Activated CD4-positive, alpha-beta T cell treated with anti-CD3 and anti-CD28 coated beads, Interleukin-2, amount 50 U/mL, for 16 hours (primary cell): Measurements from ENCODE around the gene PCP2.

ENCODE experiments used
- DNase-seq: peaks from one replicate; pipeline ENCODE4 v3.0.0-alpha.2; 2020

Gene PCP2

GRCh38 chr19:7633698-7634097 lies at the start of gene PCP2:
Gene PCP2 (minus strand): TSS chr19:7633719. CDS start chr19:7633457, 262 bp downstream.
- no peak for DNase-seq

GRCh38 chr19:7682175-7682855 lies 48.8 kb upstream of the PCP2 start:
- no peak for DNase-seq

- peak; percentile 93 for DNase-seq
Observed at GRCh38 chr19:7681340-7682174, 48.0 kb upstream of the PCP2 start.

DNA sequence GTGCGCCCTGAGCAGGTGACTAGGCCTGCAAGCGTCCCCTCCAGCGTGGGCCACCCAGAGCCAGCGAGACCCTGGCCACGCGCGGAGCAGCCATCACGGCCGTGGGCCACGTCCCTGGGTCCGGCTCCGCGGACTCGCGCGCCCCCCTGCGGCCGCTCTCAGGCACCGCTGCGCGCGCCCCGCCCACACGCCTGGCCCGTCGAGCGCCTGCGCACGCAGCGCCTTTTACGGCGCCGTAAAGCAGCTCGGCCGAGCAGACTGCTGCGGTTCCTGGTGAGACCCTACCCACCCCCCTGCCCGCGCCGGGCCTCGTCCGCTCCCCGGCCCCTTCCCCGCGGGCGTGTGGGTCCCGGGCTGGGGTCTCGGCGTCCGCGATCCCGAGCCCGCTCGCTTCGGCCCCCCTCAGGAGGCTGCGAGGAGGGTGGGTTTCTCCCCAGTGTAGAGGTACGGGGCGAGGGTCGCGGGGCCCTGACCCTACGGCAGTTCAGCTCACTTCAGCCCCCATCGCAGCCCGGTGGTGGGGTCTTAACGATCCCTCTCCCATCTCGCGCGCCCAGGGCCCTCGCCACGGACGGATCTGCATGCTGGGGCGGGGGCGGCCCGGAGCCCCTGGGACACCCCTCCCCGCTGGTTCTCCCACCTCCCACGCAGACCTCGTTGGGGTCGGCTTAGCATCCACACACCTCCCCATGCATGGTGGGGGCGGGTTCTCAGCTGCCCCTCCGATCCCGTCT lies 47.3 kb upstream of the PCP2 start, which contains the start of gene TRAPPC5:
Gene TRAPPC5, plus strand, starts transcription at position 228 of the 734 bp plus-strand sequence. CDS start 1,421 bp downstream, outside the sequence.
- peak; percentile 89 for DNase-seq

GRCh38 chr19:7679771-7680605 lies 46.5 kb upstream of the PCP2 start:
- no peak for DNase-seq

DNA sequence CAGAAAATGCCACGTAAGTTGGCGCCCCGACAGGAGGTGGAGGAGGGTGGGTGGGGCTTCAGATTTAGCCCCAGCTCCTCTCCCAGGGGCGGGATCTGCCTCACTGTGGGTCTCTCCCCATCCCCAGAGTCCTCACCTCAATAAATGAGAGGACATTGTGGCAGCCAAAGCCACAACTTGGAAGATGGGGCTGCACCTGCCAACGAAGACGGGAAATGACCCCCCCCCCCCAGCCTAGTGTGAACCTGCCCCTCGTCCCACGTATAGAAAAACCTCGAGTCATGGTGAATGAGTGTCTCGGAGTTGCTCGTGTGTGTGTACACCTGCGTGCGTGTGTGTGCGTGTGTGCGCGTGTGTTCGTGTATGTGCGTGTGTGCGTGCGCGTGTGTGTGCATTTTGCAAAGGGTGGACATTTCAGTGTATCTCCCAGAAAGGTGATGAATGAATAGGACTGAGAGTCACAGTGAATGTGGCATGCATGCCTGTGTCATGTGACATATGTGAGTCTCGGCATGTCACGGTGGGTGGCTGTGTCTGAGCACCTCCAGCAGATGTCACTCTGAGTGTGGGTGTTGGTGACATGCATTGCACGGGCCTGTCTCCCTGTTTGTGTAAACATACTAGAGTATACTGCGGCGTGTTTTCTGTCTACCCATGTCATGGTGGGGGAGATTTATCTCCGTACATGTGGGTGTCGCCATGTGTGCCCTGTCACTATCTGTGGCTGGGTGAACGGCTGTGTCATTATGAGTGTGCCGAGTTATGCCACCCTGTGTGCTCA lies 45.6 kb upstream of the PCP2 start:
- peak; percentile 68 for DNase-seq

- no peak for DNase-seq
Observed at GRCh38 chr19:7677669-7678311, 44.3 kb upstream of the PCP2 start.

DNA sequence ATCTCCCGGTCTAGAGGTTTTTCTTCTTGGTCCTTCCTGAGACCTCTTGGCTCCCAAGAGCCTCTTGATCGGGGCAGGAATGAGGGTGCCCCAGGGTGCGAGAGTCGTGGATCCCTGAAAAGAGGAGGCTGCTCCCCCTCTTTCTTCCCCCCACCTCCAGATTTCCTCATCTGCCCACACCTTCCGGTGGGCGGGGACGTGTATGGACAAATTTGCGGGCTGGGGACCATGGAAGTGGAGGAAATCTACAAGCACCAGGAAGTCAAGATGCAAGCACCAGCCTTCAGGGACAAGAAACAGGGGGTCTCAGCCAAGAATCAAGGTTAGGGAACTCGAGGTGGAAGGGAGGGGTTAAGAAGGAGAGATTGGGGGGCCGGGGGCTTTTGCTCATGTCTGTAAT lies 43.3 kb upstream of the PCP2 start, which contains the start of gene MCEMP1:
Gene MCEMP1, plus strand, starts transcription at position 237 of the 400 bp plus-strand sequence. Its CDS starts 31 bp downstream, at position 268.
- no peak for DNase-seq

DNA sequence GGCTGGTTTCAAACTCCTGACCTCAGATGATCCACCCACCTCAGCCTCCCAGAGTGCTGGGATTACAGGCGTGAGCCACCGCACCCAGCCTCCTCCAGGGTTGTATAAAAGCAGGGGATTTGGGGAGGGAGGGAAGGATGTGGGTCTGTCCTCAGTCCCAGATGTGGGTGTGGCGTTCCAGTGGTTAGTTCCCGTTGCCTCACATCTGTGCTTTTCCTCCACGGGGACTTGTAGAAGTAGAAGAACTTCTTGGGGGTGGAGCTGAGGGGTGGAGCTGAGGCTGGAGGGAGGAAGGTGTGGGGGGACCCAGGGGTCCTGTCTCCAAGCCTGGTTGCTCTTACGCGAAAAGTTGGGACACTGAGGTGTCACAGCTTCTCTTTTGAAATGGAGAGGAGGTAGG lies 42.9 kb upstream of the PCP2 start:
- no peak for DNase-seq

- DNase-seq, result peak; percentile 33
Observed at GRCh38 chr19:7674010-7675005, 40.8 kb upstream of the PCP2 start.

GRCh38 chr19:7672522-7672921 lies 39.0 kb upstream of the PCP2 start:
- DNase-seq, result no peak

DNA sequence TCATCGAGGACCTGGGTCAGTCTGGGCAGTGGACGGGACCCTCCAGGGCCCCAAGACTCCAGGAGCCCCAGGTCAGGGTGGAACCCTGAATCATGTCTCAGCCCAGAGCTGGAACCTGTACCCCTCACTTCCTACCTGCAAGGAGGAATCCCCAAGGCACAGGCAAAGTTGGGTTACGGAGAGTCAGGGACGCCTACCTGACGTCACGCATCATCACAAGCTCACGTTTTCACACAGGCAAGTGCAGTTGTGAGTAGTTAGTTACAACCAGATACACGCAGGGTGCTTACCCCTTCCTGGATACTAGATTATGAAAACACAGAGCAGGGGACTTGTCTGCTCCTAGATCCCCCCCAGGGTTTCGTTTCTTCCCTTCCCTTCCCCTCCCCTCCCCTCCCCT lies 37.3 kb upstream of the PCP2 start:
- DNase-seq, result no peak

GRCh38 chr19:7670150-7670783 lies 36.7 kb upstream of the PCP2 start:
- DNase-seq, result no peak

DNA sequence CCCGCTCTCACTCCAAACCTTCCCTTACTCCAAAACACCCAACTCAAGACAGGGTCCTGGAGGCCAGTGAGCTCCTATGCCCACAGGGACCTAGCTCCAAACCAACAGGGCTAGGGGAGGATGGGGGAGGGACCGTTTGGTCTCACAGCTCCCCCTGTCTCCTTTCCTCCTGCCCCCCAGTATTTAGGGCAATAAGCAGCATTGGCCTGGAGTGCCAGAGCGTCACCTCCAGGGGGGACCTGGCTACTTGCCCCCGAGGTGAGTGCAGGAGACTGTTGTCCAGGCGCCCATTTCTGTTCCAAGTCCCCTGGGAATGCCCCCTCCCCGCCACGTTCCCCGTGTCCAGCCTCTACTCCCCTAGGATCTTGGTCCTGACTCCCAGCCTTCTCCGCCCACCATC lies 36.1 kb upstream of the PCP2 start:
- no peak for DNase-seq

GRCh38 chr19:7668842-7669241 lies 35.3 kb upstream of the PCP2 start, which contains the start of gene RETN:
Gene RETN (plus strand): TSS chr19:7669049. CDS start chr19:7669327, 278 bp downstream.
- no peak for DNase-seq

DNA sequence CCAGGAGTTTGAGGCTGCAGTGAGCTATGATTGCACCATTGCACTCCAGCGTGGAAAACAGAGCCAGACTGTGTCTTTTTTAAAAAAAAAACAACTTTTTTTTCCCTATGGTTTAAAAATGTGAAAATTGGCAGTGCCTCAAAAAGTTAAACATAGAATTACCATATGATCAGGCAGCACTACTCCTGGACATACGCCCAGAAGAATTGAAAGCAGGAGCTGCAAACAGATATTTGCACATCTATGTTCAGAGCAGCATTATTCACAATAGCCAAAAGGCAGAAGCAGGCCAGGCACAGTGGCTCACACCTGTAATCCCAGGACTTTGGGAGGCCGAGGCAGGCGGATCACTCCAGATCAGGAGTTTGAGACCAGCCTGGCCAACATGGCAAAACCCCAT lies 31.6 kb upstream of the PCP2 start:
- DNase-seq, result no peak

- no peak for DNase-seq
Observed at GRCh38 chr19:7663706-7664105, 30.2 kb upstream of the PCP2 start.

DNA sequence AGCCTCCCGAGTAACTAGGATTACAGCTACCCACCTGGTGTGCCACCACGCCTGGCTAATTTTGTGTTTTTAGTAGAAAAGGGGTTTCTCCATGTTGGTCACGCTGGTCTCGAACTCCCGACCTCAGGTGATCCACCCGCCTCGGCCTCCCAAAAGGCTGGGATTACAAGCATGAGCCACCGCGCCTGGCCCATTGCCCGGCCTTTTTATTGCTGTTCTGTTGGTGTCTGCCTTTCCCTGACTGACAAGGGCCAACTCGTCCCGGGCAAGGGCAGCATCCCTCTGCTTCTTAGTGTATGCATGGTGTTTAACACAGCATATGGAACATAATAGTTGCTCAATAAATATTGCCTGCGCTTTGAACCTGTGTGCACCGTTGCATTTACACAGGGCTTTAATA lies 29.1 kb upstream of the PCP2 start:
- no peak for DNase-seq
